HEK293 (cell line): ENCODE measurements around the gene MGLL.

ENCODE experiments used
- CTCF ChIA-PET: fragments of 350-600 bp; formaldehyde crosslinking; extraction: SDS; loops from one replicate; lab custom pipeline; 2021; ENCODE audit warnings: antibody characterized with exemption; lab: Yijun Ruan, JAX
- POLR2A ChIA-PET: fragments of 300-600 bp; formaldehyde crosslinking; extraction: SDS; loops from one replicate; lab custom pipeline; 2020; ENCODE audit warnings: antibody characterized with exemption, inconsistent platforms; lab: Yijun Ruan, JAX
- H3K27ac ChIP-seq: fragments of 200-500 bp; sonication (Bioruptor generic); 2 replicates; pipeline ENCODE4 v1.5.1; 2014; ENCODE audit warnings: low read depth, low read length, control low read depth, inconsistent platforms; ENCODE audit errors: extremely low read depth
- H3K36me3 ChIP-seq, 2 experiments: fragments of 200-500 bp in 1 of 2; sonication (Bioruptor generic) in 1 of 2; 1 replicate in 1 of 2; 2 replicates in 1 of 2; pipeline ENCODE4 v1.5.1; 2014 to 2017; ENCODE audit warnings: inconsistent platforms in 2 of 2, low read length in 2 of 2; ENCODE audit not compliant: control insufficient read depth in 2 of 2, insufficient read depth in 1 of 2
- H3K4me1 ChIP-seq: fragments of 200-500 bp; sonication (Bioruptor generic); 2 replicates; pipeline ENCODE4 v1.5.1; 2014; ENCODE audit warnings: mild to moderate bottlenecking, low read length, inconsistent platforms; ENCODE audit not compliant: control insufficient read depth, insufficient read depth
- H3K4me3 ChIP-seq: 2 replicates; pipeline ENCODE4 v1.5.1; 2011; ENCODE audit warnings: low read depth, mild to moderate bottlenecking, control low read depth, low read length, moderate library complexity
- H3K9me3 ChIP-seq: fragments of 200-500 bp; sonication (Bioruptor generic); 2 replicates; pipeline ENCODE4 v1.5.1; 2014; ENCODE audit warnings: low read depth, low read length, inconsistent platforms; ENCODE audit not compliant: control insufficient read depth, insufficient read depth
- BCL6B ChIP-seq: fragments of 450-650 bp; formaldehyde crosslinking; IDR thresholded peaks from 2 replicates; pipeline ENCODE4 v1.5.1; 2017; ENCODE audit warnings: missing biosample characterization, missing genetic modification characterization
- GFI1B ChIP-seq: fragments of 450-650 bp; formaldehyde crosslinking; IDR thresholded peaks from 2 replicates; pipeline ENCODE4 v1.5.1; 2016; ENCODE audit warnings: missing biosample characterization, missing genetic modification characterization
- GLI4 ChIP-seq: fragments of 450-650 bp; formaldehyde crosslinking; IDR thresholded peaks from 2 replicates; pipeline ENCODE4 v1.5.1; 2016; ENCODE audit warnings: missing biosample characterization, missing genetic modification characterization
- KLF17 ChIP-seq: fragments of 450-650 bp; formaldehyde crosslinking; IDR thresholded peaks from 2 replicates; pipeline ENCODE4 v1.5.1; 2016; ENCODE audit warnings: missing biosample characterization, missing genetic modification characterization
- KLF8 ChIP-seq: fragments of 450-650 bp; formaldehyde crosslinking; IDR thresholded peaks from 2 replicates; pipeline ENCODE4 v1.5.1; 2016; ENCODE audit warnings: missing biosample characterization, missing genetic modification characterization
- OSR2 ChIP-seq: fragments of 450-650 bp; formaldehyde crosslinking; IDR thresholded peaks from 2 replicates; pipeline ENCODE4 v1.5.1; 2016; ENCODE audit warnings: missing biosample characterization, missing genetic modification characterization
- SP2 ChIP-seq: fragments of 450-650 bp; formaldehyde crosslinking; IDR thresholded peaks from 2 replicates; pipeline ENCODE4 v1.5.1; 2016; ENCODE audit warnings: missing biosample characterization, missing genetic modification characterization
- YY1 ChIP-seq: fragments of 450-650 bp; formaldehyde crosslinking; IDR thresholded peaks from 2 replicates; pipeline ENCODE4 v1.5.1; 2018; ENCODE audit warnings: missing biosample characterization, missing genetic modification characterization
- ZNF133 ChIP-seq: fragments of 450-650 bp; formaldehyde crosslinking; IDR thresholded peaks from 2 replicates; pipeline ENCODE4 v1.5.1; 2016; ENCODE audit warnings: missing biosample characterization, missing genetic modification characterization
- ZNF140 ChIP-seq: fragments of 450-650 bp; formaldehyde crosslinking; IDR thresholded peaks from 2 replicates; pipeline ENCODE4 v1.5.1; 2016; ENCODE audit warnings: missing biosample characterization, missing genetic modification characterization
- ZNF248 ChIP-seq: fragments of 450-650 bp; formaldehyde crosslinking; IDR thresholded peaks from 2 replicates; pipeline ENCODE4 v1.5.1; 2017; ENCODE audit warnings: missing biosample characterization, missing genetic modification characterization
- ZNF514 ChIP-seq: fragments of 450-650 bp; formaldehyde crosslinking; IDR thresholded peaks from 2 replicates; pipeline ENCODE4 v1.5.1; 2016; ENCODE audit warnings: missing biosample characterization, missing genetic modification characterization
- ZNF521 ChIP-seq: fragments of 450-650 bp; formaldehyde crosslinking; IDR thresholded peaks from 2 replicates; pipeline ENCODE4 v1.5.1; 2017; ENCODE audit warnings: missing biosample characterization, mild to moderate bottlenecking, missing genetic modification characterization
- ZNF558 ChIP-seq: fragments of 450-650 bp; formaldehyde crosslinking; IDR thresholded peaks from 2 replicates; pipeline ENCODE4 v1.5.1; 2016; ENCODE audit warnings: missing biosample characterization, missing genetic modification characterization
- ZNF610 ChIP-seq: fragments of 450-650 bp; formaldehyde crosslinking; IDR thresholded peaks from 2 replicates; pipeline ENCODE4 v1.5.1; 2016; ENCODE audit warnings: missing biosample characterization, missing genetic modification characterization, borderline replicate concordance
- ZNF623 ChIP-seq: fragments of 450-650 bp; formaldehyde crosslinking; IDR thresholded peaks from 2 replicates; pipeline ENCODE4 v1.5.1; 2016; ENCODE audit warnings: missing biosample characterization, missing genetic modification characterization
- ZNF747 ChIP-seq: fragments of 450-650 bp; formaldehyde crosslinking; IDR thresholded peaks from 2 replicates; pipeline ENCODE4 v1.5.1; 2016; ENCODE audit warnings: missing biosample characterization, missing genetic modification characterization

The MGLL gene

GRCh38 chr3:127759826-127760225 is 62.5 kb downstream of the MGLL start:
- ChIA-PET CTCF (interaction anchor here (1.0 kb wide), 1 partner anchor 64 kb away, joined by 3 read pairs; no protein-coding TSS in a partner anchor), POLR2A (no interaction called here)
- Histone ChIP-seq H3K4me3 (no peak overlapping the region), H3K9me3 (no peaks in the 10 kb centered on the region), H3K4me1 (no peaks in the 10 kb centered on the region), H3K27ac (no peak overlapping the region), H3K36me3 (no peaks in the 10 kb centered on the region)
- TF ChIP-seq ZNF140 (tag by site-specific recombination) (no peak), ZNF133 (tag by site-specific recombination) (no peak), KLF17 (tag by site-specific recombination) (no peak), YY1 (tag by site-specific recombination) (no peak), ZNF521 (tag by site-specific recombination) (no peak), KLF8 (tag by site-specific recombination) (no peak), ZNF514 (tag by site-specific recombination) (no peak), BCL6B (no peak), OSR2 (tag by site-specific recombination) (no peak), ZNF610 (tag by site-specific recombination) (no peak), ZNF747 (no peak)

- peak; percentile 86 for TF ChIP-seq ZNF623
- TF ChIP-seq GFI1B (tag by site-specific recombination), result no peak
- no peak for TF ChIP-seq ZNF558
- TF ChIP-seq, all 188 proteins: peak for 1
- no peaks in the 10 kb centered on the region for H3K36me3 ChIP-seq
- POLR2A ChIA-PET, result no interaction called here
- no peak overlapping the region for H3K27ac ChIP-seq
- CTCF ChIA-PET, result interaction anchor here (0.6 kb wide), 1 partner anchor 33 kb away, joined by 3 read pairs; no protein-coding TSS in a partner anchor
- H3K4me1 ChIP-seq, result no peaks in the 10 kb centered on the region
- H3K4me3 ChIP-seq, result no peak overlapping the region
- no peaks in the 10 kb centered on the region for H3K9me3 ChIP-seq
These were observed 64.3 kb downstream of the MGLL start for GRCh38 chr3:127758013-127758412.

GRCh38 chr3:127755305-127755681 is 67.0 kb downstream of the MGLL start:
- H3K4me3 ChIP-seq, result no peak overlapping the region
- TF ChIP-seq KLF17 (tag by site-specific recombination), result no peak
- TF ChIP-seq GLI4, result no peak
- TF ChIP-seq ZNF248 (tag by site-specific recombination), result no peak
- no peak for TF ChIP-seq SP2 (tag by site-specific recombination)
- ChIA-PET CTCF (interaction anchor here (0.5 kb wide), 1 partner anchor 88 kb away, joined by 4 read pairs; no protein-coding TSS in a partner anchor), POLR2A (no interaction called here)
- H3K36me3 ChIP-seq, result no peaks in the 10 kb centered on the region
- H3K27ac ChIP-seq, result no peak overlapping the region
- no peaks in the 10 kb centered on the region for H3K9me3 ChIP-seq
- no peaks in the 10 kb centered on the region for H3K4me1 ChIP-seq
